SU-DHL-6 (cell line): ENCODE data around the gene HK3.

ENCODE experiments used
- EZH2phosphoT487 ChIP-seq: fragments of 200-600 bp; sonication (generic), shearing (Covaris generic); conservative IDR thresholded peaks from 2 replicates; pipeline ENCODE4 v1.6.1; 2018; ENCODE audit warnings: mild to moderate bottlenecking, antibody characterized with exemption, low read length, moderate library complexity, mixed read lengths
- TF ChIP-seq, protein P1 (sequence below): fragments of 200-600 bp; sonication (generic); IDR thresholded peaks from one replicate; pipeline ENCODE4 v1.5.1; 2017; ENCODE audit warnings: antibody characterized with exemption, mild to moderate bottlenecking, low read length, moderate library complexity; ENCODE audit not compliant: insufficient read depth, poor library complexity, severe bottlenecking

DNA sequence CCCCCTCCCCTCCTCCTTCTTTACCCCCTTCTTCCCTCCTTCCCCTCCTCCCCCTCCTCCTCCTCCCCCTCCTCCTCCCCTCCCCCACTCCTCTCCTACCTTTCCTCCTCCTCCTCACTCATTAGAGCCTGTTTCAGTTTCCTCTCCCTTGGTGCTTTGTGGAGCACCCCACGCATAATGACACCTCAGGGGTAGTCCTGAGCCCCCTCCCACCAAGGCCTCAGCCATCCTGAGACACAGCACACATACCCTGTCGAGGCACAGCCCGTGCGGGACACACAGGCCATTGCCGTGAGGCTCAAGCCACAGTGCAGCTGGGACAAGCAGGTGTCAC is 35.4 kb downstream of the HK3 start:
- TF ChIP-seq, protein P1, sequence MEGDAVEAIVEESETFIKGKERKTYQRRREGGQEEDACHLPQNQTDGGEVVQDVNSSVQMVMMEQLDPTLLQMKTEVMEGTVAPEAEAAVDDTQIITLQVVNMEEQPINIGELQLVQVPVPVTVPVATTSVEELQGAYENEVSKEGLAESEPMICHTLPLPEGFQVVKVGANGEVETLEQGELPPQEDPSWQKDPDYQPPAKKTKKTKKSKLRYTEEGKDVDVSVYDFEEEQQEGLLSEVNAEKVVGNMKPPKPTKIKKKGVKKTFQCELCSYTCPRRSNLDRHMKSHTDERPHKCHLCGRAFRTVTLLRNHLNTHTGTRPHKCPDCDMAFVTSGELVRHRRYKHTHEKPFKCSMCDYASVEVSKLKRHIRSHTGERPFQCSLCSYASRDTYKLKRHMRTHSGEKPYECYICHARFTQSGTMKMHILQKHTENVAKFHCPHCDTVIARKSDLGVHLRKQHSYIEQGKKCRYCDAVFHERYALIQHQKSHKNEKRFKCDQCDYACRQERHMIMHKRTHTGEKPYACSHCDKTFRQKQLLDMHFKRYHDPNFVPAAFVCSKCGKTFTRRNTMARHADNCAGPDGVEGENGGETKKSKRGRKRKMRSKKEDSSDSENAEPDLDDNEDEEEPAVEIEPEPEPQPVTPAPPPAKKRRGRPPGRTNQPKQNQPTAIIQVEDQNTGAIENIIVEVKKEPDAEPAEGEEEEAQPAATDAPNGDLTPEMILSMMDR, result no peak
- no peak for TF ChIP-seq EZH2phosphoT487
